ENCODE results near the gene SIVA1.
A peak's percentile ranks its signal among the peaks of the same experiment; 100 is the strongest.

Gene SIVA1

DNA sequence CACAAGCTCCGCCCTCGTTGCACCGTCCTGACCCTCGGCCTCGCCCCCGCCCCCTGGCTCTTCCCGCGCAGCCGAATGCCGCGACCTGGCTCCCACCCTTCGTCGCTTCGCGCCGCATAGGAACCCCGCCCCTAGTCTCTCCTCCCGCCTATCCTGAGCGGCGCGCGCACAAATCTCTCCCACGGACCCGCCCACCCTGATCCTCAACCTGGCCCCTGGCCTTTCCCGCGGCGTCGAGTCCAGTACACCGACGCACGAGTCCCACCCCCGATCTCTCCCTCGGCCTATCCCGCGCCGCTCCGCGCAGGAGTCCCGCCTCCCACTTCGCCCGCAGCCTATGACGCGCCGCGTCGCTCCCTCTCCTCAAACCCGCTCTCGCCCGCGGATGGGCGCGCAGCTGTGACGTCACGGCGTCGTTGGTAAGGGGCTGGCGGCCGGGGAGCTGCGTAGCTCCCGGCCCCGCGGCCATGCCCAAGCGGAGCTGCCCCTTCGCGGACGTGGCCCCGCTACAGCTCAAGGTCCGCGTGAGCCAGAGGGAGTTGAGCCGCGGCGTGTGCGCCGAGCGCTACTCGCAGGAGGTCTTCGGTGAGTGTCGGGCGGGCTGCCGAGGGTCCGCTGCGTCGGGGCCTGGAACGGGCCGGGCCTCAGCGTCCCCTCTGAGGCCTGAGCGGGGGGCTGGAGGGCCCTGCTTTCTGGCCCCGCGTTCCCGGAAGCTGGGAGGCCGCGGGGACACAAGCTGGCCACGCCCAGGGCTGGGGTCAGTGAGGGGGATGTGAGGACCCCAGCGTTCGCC is at the start of gene SIVA1:
Gene SIVA1, plus strand, starts transcription at position 413 of the 793 bp plus-strand sequence. Its CDS starts 55 bp downstream, at position 468.
- peak; percentile 100 for DNase-seq

GRCh38 chr14:104703269-104703668 is 49.7 kb upstream of the SIVA1 start:
- DNase-seq = no peak

- DNase-seq = no peak
These were observed 48.7 kb upstream of the SIVA1 start for GRCh38 chr14:104704252-104704651.

DNA sequence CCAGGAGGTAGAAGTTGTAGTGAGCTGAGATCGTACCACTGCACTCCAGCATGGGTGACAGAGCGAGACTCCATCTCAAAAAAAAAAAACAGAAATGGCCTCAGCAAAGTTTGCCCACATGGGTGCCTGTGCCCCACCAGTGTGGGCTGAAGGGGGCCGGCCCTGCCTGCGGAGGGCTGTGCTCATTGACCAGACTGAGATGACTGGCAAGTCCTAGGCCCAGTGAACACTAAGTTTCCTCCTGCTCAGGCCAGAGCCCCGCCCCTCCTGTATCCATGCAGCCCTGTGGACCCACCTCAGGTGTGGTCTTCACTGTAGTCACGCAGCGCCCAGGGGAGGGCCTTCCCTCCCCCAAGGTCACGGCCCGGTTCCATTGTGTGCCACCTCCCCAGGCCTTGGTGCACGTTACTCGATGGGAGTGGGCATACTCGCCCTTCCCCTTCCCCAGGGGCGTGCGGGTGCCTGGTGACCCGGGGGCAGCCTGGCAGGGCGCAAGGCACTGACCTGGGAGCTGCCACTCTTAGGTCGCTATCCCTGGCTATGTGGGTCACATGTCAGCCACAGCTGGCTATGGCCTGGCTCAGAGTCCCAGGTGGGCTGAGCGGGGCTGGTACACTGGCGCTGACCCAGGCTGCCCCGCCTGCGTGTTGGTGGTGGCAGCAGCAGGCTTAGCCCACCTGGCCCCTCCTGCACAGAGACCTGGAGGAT is 47.5 kb upstream of the SIVA1 start:
- no peak for DNase-seq

GRCh38 chr14:104706733-104707607 is 46.0 kb upstream of the SIVA1 start:
- no peak for DNase-seq

- DNase-seq = no peak
These were observed 45.0 kb upstream of the SIVA1 start for GRCh38 chr14:104707608-104708595.

GRCh38 chr14:104708606-104709268 is 44.2 kb upstream of the SIVA1 start:
- peak; percentile 17 to 32 for DNase-seq

- no peak for DNase-seq
These were observed 43.4 kb upstream of the SIVA1 start for GRCh38 chr14:104709387-104710039.

DNA sequence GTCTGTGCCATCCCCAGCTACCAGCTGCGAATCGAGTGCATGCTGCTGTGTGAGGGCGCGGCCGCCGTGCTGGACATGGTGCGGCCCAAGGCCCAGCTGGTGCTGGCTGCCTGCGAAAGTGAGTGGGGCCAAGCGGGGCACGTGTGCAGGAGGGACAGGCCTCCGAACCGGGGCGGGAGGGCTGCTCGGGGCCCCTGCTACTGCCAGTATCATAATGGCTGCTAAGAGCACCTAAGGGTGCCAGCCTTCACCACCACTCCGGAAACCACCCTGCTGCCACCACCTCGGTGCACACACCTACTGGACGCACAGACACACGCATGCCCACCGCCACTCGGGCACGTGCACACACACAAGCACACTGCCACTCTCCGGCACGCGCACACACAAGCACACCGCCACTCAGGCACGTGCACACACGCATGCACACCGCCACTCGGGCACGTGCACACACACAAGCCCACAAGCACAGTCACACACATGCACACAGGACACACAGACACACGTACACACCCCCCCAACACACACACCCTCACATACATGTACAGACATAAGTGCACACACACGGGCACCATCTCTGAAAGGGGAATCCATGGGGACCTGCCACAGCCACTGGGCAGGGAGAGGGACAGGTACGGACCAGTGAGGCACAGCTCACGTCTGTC is 42.7 kb upstream of the SIVA1 start:
- DNase-seq = no peak

DNA sequence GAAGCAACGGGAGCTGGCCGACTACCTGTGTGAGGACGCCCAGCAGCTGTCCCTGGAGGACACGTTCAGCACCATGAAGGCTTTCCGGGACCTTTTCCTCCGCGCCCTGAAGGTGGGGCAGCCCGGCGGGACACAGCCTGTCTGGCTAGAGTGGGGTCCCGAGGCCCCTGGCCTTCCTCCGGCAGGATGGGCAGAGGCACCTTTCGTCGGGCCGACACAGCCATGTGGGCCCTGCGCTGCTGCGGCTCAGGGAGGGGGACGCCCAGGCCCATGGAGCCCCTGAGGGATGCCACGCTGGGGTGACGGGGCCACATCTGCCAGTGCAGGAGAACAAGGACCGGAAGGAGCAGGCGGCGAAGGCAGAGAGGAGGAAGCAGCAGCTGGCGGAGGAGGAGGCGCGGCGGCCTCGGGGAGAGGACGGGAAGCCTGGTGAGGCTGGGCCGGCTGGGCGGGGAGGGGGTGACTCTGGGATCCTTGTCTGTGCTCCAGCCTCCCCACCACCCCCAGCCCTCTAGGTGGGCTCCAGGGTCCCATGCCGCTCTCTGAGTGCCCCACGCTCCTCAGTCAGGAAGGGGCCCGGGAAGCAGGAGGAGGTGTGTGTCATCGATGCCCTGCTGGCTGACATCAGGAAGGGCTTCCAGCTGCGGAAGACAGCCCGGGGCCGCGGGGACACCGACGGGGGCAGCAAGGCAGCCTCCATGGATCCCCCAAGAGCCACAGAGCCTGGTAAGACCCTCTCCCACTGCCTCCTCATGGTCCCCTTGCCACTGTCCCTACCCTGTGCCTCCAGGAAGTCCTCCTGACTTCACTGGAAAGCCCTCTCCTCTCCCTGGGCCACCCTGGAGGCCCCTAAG is 39.8 kb upstream of the SIVA1 start:
- no peak for DNase-seq

DNA sequence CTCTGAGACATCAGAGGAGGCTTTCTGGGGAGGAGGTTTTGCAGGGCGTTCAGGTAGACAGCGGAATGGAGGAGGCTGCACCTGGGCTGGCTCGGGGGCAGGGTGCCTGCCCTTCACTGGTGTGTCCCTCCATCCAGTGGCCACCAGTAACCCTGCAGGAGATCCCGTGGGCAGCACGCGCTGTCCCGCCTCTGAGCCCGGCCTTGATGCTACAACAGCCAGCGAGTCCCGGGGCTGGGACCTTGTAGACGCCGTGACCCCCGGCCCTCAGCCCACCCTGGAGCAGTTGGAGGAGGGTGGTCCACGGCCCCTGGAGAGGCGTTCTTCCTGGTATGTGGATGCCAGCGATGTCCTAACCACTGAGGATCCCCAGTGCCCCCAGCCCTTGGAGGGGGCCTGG is 38.9 kb upstream of the SIVA1 start:
- no peak for DNase-seq

GRCh38 chr14:104714681-104715080 is 38.3 kb upstream of the SIVA1 start:
- DNase-seq = no peak

GRCh38 chr14:104715416-104715815 is 37.5 kb upstream of the SIVA1 start:
- DNase-seq = no peak

GRCh38 chr14:104715871-104716270 is 37.1 kb upstream of the SIVA1 start:
- DNase-seq = no peak

DNA sequence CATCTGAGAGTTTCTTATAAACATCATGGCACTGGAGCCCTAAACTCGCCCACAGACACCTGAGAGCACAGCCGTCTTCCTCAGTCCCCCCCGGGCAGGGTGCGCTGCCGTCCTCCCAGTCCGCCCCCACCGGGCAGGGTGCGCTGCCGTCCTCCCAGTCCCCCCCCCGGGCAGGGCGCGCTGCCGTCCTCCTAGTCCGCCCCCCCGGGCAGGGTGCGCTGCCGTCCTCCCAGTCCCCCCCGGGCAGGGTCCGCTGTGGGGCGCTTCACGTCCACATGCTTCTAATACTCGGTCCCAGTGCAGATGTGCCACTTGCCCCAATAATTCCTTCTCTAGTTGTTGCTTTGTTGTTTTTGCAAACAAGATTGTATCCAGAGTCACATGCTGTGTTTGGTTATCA is 35.8 kb upstream of the SIVA1 start:
- no peak for DNase-seq

GRCh38 chr14:104717646-104718045 is 35.3 kb upstream of the SIVA1 start:
- no peak for DNase-seq

DNA sequence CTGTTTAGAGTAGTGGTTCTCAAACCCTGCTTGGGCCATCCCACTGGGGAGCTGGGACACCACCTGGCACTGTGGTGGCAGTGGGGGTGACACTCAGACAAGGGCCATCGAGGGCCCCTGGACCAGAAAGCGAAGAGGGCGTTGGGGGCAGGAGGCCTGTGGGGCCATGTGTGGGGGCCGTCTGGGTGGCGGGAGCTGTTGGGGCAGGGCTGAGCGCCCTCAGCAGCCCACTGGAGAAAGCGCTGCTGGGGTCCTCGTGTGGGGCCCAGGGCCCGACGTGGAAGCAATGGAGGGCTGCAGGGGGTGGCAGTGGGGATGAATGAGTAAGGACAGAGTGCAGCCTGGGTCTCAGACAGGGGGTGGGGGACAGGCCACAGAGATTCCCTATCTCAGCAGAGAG is 34.8 kb upstream of the SIVA1 start:
- DNase-seq = no peak

DNA sequence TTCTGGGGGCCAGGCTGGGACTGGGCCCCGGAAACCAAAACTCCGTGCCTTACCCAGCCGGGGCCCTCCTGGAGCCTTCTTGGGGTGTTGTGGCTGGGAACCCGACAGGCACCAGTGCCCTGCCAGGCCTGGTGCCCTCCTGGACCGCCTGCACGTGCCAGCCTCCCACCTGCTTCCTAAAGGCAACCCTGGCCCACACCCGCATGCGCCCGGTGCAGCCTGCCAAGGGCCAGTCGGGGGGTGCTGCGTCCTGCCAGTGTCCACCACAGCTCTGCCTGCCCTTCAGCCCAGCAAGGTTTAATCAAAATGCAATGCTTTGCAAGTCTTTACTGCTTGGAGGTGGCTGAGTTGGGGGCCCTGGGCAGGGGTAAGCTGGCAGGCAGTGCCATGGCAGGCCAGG is 34.1 kb upstream of the SIVA1 start:
- DNase-seq = no peak

DNA sequence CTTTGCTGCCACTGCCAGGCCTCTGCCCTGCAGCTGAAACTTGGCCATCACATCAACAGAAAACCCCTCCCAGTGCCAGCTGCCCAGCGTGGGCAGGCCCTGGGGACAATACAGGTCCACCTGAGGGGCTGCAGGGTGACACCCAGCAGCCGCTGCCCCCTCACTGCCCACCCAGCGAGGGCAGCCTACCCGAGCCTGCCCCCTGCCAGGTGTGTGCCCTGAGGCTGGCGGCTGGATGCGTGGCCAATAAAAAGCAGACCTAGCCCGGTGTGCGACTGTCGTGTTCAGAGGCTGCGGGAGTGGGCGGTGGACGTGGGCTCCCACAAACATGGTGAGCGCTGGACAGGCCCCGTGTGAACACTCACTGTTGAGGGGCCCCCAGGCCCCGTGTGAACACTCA is 33.6 kb upstream of the SIVA1 start:
- DNase-seq = no peak
